KG1 (cell line): ENCODE data around the gene ERGIC1.
A peak's percentile ranks its signal among the peaks of the same experiment; 100 is the strongest.
"Not testable (repeated sequence)": the region's sequence is repeated elsewhere in the genome, so short reads cannot be mapped to it uniquely, and the experiment has no call there.

Experiments used
- DNase-seq: peaks from one replicate; lab custom pipeline; 2025; lab: John Stamatoyannopoulos, UW

ERGIC1 gene

DNA sequence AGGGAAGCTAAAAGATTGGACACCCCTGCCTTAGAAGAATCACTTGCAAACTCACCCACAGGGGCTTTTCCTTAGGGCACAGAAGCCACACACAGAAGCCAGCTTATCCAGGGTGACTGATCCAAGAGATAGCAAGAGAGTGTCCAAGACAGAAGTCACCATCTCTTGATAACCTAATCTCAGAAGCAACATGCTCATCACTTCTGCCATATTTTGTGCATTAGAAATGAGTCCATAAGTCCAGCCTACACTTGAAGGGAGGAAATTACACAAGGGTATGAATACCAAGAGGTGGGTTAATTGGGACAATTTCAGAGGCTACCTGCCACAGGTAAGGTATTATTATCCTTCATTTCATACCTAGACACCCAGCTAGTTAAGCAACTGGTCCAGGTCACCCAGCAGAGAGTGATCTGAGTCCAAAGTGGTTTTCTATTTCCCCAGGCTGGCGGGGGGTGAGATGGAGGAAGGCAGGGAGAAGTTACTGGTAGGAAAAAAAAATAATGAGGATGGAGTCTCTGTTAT, 3.7 kb upstream of the ERGIC1 start:
- DNase-seq: no peak

DNA sequence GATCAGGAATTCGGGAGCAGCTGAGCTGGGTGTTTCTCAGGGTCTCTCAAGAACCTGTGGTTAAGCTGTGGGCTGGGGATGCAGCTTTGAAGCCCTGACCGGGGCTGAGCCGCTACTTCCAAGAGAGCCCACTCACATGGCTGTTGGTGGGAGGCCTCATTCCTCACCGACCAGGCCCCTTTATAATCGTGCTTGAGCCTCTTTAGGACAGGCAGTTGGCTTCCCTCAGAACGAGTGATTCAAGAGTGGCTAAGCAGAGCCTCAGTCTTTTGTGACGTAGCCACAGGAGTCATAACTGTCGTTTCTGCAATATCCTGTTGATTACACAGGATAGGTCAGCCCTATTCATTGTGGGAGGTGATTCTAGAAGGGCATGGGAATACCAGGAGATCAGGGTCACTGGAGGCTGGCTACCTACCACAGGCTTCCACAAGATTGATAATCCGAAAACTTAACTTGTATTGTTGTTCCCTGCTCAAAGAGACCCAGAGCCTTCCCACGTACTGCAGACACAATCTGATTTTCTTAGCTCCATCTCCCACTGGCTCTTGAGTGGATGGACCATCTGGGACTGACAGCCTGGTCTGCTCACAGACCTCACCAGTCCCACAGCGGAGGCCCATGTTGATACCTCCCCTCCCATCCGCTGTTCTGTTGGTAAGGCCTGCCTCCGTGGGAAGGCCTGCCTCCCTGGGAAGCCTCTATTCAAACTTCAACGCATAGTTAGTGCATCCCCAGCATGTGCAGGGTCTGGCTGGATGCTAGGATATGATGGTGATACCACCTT, 3.0 kb upstream of the ERGIC1 start:
- DNase-seq: no peak

DNA sequence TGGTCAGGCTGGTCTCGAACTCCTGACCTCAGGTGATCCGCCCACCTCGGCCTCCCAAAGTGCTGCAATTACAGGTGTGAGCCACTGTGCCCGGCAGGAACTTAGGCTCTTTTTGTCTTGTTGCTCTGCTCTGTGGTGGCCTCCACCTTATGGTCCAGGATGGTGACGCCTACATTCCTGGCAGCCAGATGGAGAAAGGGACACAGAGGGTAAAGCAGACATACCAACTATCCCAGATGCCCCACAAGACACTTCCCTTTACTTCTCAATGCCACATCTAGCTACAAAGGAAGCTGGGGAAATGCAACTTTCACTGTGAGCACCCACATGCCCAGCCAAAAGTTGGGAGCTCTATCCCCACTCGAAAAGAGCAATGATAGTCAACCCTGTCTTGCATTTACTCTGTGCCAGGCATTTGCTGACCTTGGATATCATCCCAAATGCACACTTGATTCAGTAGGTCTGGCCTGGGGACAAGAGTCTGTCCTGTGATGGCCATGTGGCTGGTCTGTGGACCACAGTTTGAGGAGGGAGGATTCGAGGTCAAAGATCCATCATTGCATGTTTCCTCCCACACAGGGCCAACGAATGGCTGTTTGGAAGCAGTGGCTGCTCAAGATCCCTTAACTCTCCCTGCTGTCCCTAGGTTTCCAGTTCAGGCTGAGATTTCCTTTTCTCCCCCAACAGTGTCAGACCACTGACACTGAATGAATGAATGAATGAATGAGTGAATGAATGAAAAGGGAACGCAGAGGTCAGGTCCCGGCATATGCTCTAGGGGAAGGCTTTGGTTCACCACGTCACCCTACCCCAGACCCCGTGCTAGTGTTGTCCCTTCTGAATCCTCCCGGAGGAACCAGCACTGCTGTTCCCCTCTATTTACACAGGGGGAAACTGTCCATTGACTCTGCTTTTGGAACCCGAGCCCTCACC, 1.4 kb upstream of the ERGIC1 start:
- DNase-seq: no peak

DNA sequence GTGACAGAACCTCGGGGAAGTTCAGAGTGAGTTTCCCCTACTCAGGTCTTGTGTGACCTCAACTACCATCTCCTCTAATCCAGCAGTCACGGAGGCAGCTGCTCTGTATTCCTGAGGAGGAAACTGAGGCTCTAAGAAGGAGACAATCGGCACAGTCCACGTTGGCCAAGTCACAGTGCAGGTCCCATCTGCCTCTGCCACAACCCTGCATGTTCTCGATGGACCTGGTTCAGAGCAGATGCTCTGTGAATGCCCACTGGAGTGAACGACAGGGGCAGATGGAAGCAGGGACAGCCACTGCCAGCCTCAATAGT, 722 bp upstream of the ERGIC1 start:
- no peak for DNase-seq

DNA sequence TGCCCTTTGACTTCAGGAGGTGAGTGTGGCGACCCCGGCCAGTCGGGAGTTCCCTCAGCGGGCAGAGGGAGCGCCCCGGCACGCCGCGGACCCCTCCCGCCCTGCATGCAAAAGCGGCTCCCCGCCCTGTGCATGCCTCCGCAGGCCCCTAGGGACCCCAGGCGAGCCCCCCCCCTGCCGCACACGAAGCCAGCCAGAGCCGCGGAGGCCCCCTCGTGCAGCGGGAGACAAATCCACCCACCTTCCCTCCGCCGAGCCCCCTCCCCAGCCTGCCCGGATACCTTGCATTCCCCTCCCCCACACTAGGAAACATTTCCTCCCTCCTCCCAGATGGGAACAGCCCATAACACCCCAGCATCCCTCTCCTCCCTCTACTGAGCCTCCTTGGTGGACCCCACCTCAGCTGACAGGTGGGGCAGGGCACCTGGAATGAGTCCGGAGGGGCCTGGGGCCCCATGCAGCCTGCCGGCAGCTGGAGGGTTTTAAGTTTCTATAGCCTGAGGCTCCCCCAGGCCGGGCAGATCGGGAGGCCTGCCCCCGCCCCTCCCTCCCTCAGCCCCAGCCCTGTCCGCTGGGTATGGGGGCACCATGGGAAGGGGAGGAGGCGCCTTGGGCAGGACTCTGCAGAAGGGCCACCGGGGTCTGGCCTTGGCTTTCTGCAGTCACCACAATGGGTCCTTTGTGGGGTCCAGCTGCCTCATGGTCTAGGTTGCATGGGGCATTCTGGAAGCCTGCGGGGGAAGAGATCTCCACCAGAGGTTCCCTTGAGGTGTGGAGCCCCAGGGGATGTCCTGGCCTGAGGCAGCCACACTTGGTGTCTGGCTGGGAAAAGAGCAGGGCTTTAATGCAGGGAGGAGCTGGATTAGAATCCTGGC, 601 bp downstream of the ERGIC1 start:
- no peak for DNase-seq

DNA sequence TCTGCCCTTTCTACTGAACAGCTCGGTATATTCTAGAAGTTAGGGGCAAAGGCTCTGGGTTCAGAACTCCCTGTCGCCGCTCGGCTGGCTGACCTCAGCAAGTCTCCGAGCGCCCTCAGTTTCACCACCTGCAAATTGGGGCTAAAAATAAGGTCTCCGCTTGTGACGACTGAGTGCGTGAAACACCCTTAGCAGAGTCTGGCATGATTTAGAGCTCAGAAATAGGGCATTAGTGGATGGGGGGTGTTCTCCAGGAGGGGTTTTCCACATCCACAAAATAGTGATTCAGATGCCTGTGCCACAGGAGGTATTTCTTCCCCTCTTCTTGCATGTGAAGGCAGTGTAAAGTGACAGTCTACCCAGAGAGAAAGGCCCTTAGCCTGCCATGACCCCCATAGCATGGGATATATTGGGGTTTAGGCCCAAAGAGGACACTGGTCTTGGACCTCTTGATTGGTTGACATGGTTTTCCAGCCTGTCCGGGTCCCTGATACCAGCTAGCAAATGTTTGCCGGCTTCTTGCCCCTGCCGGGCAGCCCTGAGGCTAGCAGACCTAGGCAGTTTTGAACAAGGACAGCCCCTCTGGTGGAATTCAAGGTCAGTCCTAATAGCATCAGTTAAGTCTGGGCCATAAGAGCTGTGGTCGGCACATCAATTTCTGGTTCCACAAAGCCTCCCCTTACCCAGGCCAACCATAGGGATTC, 1.4 kb downstream of the ERGIC1 start:
- DNase-seq: no peak

DNA sequence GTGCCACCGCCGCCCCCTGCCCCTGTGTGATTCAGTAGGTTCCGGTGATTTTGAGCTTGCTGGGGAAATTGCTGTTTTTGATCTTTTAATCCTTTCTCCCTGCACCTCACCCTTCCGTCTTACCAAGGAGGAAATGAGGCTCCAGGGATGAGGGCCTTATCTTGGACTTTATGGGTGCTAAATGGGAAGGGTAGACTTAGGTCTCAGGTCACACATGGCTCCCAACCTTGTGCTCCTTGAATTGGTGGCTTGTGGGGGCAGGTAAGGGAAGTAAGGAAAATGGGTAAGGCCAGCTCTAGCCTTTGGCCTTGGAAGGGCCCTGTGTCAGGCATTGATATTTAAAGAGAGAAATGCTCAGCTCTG, 1.9 kb downstream of the ERGIC1 start:
- DNase-seq: no peak

DNA sequence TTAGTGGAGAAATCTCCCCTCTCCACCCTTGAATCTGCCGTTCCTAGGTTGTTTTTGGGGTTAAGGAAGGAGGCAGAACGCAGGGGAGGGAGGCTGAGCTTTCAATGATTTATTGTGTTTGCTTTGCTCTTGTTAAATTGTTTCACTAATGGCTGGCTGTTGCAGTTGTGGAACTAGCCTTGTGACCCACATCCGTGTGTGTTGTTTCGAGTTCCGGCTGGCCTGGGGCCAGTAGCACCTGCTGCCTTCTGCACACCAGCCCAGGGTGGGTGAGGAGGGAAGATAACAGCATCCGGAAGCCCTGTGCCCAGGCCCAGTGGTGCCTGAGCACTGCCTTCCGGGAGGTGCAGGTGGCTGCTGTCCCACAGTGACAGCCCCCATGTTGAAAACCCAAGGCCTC, 3.6 kb downstream of the ERGIC1 start:
- DNase-seq: peak; percentile 94

DNA sequence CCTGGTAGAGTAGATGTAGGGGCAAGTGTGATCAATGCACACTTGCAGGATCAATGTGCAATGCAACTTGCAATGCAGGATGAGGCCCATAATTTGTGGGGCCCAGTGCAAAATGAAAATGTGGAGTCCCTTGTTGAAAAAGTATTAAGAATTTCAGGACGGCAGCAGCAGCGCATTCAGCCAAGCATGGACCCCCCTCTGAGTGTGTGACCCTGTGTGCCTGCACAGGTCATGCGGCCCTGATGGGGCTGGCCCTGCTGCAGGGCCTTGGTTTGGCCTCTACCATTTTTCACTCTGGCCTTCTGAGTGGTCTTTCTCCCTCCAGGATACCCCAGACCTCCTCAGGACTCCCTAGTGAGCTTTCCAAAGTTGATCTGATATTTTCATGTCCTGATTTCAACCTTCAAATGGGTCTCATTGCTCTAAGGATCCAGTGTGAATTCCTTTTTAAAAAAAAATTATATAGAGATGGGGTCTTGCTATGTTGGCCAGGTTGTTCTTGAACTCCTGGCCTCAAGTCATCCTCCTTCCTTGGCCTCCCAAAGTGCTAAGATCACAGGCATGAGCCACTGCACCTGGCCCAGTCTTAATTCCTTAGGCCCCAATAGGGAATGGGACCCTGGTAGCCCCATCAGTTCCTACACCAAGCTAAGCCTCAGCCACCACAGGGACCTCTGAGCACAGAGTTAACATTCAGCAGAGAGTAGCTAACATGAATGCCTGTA, 4.3 kb downstream of the ERGIC1 start:
- DNase-seq: no peak

DNA sequence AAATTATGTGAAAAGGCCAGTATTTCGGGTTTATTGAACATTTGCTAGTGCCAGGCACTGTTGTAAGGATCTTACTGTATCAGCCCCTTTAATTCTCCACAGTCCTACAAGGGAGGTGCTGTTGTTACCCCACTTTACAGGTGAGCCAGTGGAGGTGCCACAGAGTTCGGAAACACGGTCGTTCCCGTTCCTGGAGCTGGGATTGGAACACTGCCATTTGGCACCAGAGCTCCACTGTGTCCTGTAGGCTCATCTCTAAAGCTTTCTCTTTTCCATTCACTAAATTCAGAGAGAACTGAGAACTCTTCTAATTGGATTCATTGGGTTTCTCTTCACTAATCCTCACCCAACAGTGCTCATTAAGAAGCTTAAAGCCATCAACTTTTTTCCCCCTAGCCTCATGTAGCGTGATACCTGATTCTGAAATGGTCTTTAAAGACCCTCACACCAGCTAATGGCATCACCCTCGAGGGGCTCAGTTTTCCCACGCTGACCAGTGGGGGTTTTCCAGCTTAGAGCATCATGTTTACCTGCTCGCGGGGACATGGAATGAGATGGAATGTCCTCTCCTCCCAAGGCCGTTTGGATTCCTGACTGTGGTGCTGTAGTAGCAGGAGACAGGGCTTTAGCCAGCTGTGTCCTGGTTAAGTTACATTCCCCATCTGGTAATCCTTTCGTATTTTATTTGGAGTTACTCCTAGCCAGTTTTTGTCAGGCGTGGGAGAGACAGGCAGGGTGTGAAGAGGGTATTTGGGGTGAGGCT, 5.8 kb downstream of the ERGIC1 start:
- no peak for DNase-seq

DNA sequence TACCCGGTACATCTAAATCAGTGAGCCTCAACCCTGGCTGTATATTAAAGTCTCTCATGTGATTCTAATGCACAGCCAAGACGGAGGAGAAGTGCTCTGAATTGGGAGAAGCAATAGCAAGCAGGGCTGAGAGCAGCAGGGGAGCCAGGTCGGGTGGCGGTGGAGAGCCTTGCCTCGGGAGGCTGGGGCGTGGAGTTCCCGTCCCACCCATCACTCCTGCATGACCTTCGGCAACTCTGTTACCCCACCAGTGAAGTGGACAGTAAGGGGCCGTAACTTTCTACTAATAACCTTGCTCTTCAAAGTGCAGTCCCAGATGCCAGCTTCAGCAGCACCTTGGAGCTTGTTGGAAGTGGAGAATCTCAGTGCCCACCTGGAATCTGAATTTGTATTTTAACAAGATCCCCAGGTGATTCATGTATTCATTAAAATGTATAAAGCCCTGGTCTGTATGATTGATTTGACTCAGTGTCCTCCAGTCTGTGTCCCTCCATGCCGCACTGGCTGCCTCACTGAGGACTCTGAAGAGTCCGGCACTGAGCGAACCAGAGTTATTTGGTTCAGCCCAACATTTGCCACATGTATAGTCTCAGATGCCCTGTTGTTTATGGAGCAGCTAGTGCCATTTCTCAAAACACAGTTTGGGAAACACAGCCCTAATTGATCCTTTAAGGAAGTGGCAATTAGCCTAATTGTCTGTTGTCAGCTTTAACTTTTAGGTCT, 6.5 kb downstream of the ERGIC1 start:
- no peak for DNase-seq

DNA sequence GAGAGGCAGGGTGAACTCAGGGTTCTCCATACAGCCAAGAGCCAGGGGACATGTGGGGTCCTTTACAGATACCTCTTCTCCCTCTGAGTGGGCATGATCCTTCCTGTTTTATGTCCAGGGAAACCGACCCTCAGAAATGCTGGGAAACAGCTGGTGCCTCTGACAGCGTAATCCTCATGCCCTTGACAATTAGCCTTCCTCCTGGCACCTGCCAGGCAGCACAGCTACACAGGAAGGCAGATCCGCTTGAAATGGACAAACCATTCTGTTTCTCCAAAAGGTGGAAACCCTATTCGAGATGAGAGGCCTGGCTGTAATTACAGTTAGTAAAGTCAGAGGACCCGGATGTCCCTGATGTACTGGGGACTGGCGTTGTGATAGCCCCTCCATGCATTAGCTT, 7.2 kb downstream of the ERGIC1 start:
- DNase-seq: no peak

DNA sequence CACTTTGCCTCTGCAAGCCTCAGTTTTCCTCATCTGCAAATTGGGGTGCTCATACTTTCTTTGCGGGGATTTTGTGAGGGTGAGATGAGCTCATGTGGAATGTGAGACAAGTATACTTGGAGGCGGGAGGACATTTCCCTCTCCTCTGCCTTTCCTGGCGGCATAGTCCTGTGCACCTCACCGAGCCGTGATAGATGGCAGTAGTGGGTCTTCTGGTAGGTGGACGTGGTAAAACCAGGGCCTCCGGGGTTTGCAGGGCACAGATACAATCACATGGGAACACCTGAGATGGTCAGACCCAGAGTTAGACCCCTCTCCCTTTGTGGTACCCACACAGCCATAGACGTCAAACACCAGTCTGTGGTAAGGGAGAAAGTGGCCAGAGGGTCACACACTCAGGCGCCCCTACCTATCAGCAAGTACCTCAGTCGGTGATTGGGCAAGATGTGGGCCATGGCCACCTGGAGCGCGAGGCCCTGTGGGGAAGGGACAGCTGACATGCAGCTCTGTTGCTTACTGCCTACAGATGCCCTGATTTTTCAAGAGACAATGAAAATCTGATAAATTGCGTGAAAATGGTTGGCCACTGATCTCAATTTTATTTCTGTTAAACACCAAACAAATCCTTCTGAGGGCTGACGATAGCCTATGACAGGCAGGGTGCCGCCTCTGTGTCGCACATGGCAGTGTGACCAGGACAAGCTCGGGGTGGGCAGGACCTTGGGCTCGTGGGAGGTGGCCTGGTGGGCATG, 9.9 kb downstream of the ERGIC1 start:
- DNase-seq: no peak

DNA sequence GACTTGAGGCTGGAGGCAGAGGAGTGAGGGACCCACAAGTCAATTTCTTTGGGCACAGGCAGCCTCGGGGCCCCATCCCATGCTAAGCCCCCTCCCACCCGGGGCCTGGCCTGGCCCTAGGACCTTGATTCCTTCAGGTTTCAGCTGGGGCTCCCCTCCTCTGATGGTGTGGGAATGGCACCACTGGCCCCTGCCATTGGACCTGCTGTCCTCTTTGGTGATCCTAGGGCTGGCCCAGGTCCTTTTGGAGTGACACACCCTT, 10.5 kb downstream of the ERGIC1 start:
- no peak for DNase-seq

DNA sequence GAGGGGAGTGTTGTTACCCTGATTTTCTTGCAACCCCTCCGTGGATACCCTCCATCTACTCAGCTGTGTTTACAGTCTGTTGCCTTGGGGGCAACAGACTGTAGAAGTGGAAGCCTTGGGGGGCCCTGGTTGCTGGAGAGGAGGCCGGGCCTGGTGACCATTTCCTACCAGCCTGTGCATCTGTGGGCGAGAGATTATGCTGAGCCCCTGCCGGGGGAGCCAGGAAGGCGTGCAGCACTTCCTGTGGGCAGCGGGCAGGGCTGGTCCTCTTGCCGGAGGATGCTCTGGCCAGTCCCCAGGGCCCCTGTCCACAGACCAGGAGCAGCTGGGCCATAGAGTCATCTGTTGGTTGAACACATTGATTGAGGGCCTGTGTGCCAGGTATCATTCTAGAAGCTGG, 11.1 kb downstream of the ERGIC1 start:
- DNase-seq: no peak

DNA sequence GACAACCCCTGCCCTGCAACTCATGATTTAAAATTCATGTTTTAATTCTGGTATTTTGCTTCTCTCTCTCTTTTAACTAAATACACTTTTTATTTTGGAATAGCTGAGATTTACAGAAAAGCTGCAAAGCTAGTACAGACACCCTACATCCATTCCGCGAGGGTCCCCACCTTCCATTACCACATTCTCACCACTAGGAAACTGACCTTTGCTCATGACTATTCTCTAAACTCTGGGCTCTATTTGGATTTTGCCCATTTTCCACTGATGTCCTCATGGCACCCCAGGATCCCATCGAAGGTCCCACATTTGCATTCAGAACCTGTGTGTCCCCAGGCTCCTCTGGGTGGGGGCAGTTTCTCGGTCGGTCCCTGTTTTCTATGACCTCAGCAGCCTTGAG, 11.5 kb downstream of the ERGIC1 start:
- DNase-seq: no peak

DNA sequence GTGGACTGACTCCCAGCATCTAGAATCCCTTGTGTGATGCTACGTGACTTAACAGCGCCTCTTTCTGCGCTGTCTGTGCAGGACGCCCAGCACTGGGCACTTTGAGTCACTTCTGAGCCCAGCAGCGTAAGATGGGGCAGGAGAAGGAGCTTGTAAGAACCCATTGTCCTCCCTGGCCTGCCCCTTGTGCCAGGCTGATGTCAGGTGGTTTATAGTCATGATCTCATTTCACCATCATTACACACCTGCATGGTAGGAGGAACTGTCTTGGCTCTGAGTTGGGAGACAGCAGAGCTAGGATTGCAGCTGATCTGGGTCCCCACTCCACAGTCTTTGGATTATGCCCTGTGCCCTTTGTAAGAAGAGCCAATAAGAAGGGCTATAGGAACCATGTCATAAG, 12.2 kb downstream of the ERGIC1 start:
- DNase-seq: no peak

DNA sequence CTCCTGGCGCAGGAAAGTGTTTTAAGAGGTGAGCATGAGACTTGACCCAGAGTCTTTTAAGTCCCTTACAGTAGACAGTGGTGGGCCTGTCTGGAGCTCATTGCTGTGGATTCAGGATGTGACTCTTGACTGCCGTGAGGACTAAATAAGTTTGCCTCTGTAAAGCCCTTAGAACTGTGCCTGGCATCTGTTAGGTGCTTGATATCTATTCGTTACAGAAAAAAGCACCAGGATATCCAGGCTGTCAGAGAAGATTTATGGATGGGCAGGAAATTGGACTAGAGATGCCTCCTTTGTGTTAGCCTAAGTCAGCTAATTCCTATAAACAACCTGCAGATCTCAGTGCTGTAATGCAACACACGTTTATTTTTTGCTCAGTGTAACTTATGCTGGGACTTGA, 12.6 kb downstream of the ERGIC1 start:
- no peak for DNase-seq

DNA sequence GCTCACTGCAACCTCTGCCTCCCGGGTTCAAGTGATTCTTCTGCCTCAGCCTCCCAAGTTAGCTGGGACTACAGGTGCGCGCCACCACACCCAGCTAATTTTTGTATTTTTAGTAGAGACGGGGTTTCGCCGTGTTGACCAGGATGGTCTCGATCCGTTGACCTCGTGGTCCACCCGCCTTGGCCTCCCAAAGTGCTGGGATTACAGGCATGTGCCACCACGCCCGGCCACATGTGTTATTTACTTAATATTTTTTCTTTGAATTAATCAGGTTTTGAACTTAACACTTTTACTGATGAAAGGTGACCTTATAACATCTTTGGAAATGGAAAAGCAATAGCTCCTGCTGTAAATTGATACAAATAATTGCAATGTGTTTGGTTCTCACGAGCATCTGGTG, 13.5 kb downstream of the ERGIC1 start:
- not testable (repeated sequence) for DNase-seq
